Bronchial epithelial cell (primary cell): ENCODE data around the gene KCNG4. TPM values are rescaled to one million over a fixed set of nuclear protein-coding genes. Genes with fewer than 3 reads are reported as not detected.

Experiments used
- DNase-seq: peaks from one replicate; pipeline ENCODE4 v3.0.0-alpha.2; 2010; ENCODE audit warnings: low read depth
- FAIRE-seq: peaks from 2 replicates; lab custom pipeline; 2011; peaks lifted over from hg19 to GRCh38; lab: Jason Lieb, UNC
- H3K27me3 ChIP-seq: 2 replicates; pipeline ENCODE4 v1.5.1; 2011; ENCODE audit warnings: low read length; ENCODE audit not compliant: control insufficient read depth, insufficient read depth
- H3K36me3 ChIP-seq: 2 replicates; pipeline ENCODE4 v1.5.1; 2011; ENCODE audit warnings: low read length; ENCODE audit not compliant: control insufficient read depth, insufficient read depth
- H3K4me3 ChIP-seq: 2 replicates; pipeline ENCODE4 v1.5.1; 2011; ENCODE audit warnings: mild to moderate bottlenecking, low read depth, low read length, control low read depth
- CTCF ChIP-seq: IDR thresholded peaks from 2 replicates; pipeline ENCODE4 v1.5.1; 2011; ENCODE audit warnings: mild to moderate bottlenecking, moderate library complexity, low read length, control low read depth, inconsistent platforms; ENCODE audit not compliant: insufficient read depth, severe bottlenecking
- total RNA-seq: library from RNA; depleted of rRNA; stranded (reverse); fragments of >200 nt; gene quantifications from 2 replicates; pipeline ENCODE4 v1.2.1, GENCODE V29; 2014

KCNG4 gene
- total RNA-seq, 1 donor from 2014 or later, result not detected

DNA sequence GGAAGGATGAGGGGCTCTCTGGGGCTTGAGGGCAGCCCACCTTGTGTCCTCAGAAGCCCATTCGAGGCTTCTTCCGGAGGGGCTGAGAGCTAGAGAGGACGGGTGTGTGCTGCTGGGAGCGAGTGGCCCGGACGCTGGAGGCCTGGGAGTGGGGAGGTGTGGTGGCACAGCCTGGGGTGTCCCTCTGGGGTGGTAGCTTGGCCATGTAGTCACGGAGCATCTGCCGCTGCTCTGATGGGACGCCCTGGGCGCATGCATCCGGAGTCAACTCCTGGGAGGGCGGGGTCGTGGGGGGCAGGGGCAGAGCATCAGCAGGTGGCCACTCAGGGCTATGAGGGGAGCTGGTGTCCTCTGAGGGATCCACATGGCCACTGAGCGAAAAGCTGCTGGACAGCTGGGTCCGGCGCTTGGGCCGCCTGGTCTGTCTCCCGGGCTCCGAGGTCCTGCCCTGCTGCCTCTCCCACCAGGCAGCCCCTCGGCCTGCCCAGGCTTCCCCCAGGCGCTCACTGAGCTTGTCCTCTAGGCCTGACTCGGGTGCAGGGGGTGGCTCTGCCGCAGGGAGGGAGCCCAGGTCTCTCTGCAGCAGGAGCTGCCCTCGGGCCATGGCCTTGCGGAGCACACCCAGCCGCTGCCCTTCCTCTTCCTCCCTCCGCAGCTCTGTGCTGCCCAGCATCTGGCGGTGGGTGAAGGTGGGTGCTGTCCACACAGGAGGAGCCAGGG, 60.8 kb downstream of the KCNG4 start:
- DNase-seq (no peak), FAIRE-seq (no peak)
- TF ChIP-seq CTCF, result no peak
- Histone ChIP-seq H3K4me3 (no peak overlapping the region), H3K36me3 (peaks cover 21% of the 10 kb centered on the region), H3K27me3 (no peaks in the 10 kb centered on the region)

- Histone ChIP-seq H3K27me3 (no peaks in the 10 kb centered on the region), H3K4me3 (no peak overlapping the region), H3K36me3 (peaks cover 13% of the 10 kb centered on the region)
- DNase-seq (no peak), FAIRE-seq (no peak)
- no peak for TF ChIP-seq CTCF
These were observed 61.6 kb downstream of the KCNG4 start for GRCh38 chr16:84178146-84178765.

GRCh38 chr16:84177741-84178073, 62.1 kb downstream of the KCNG4 start:
- no peak for FAIRE-seq
- Histone ChIP-seq H3K4me3 (no peak overlapping the region), H3K27me3 (no peaks in the 10 kb centered on the region), H3K36me3 (peaks cover 12% of the 10 kb centered on the region)
- DNase-seq, result peak; percentile 79
- no peak for TF ChIP-seq CTCF

DNA sequence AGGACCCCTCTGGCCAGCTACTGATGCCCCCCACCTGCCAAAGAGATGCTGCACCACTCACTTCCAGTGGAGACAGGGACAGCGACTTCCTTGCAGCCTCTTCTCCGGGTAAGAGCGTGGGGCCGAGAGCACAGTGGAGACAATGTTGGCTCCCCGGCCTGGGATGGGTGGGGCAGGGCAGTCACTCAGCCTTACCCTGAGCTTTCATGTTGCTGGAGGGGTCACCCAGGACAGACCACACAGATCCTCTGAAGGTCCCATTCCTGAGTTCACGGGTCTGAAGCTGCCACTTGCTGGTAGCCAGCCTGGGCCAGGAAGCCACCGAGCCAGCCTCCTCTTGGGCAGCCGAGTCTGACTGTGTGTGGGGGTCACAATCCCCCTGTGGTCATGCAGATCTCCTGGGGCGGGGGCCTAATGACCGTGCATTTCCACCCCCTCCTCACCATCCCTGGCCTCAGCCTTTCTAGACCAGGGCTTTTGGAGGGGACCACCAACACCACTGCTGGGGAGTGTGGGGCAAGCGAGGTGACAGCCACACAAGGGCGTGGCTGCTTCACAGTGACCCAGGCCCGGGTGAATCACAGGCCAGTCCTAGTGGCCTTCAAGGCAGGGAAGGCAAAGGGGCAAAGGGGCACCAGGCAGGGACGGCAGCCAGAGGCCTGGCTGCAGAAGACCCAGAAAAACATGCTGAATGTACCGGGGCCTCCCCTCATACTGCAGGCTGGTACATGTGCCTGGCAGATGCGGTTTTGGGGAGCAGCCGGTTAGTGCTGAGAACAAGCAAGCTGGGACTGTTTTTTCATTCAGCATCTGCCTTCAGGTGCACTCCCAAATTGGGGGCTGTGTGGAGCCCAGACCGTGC, 63.4 kb downstream of the KCNG4 start:
- TF ChIP-seq CTCF, result no peak
- H3K27me3 ChIP-seq, result no peaks in the 10 kb centered on the region
- H3K36me3 ChIP-seq, result peaks cover 8% of the 10 kb centered on the region
- no peak overlapping the region for H3K4me3 ChIP-seq
- DNase-seq (no peak), FAIRE-seq (no peak)

- FAIRE-seq, result peak; percentile 55
- peak; percentile 40 for DNase-seq
- no peak overlapping the region for H3K4me3 ChIP-seq
- peaks cover 6% of the 10 kb centered on the region for H3K36me3 ChIP-seq
- no peaks in the 10 kb centered on the region for H3K27me3 ChIP-seq
- TF ChIP-seq CTCF, result peak; percentile 73
These were observed 64.3 kb downstream of the KCNG4 start for GRCh38 chr16:84175350-84176081.
